Suprapubic skin (tissue), 4 donors: ENCODE measurements around the gene CDH4.

Experiments
- EP300 ChIP-seq: sonication (generic); formaldehyde crosslinking; IDR thresholded peaks from one replicate; pipeline ENCODE4 v1.6.1; 2017; ENCODE audit warnings: antibody characterized with exemption
- POLR2A ChIP-seq, 2 donors: fragments of 450-650 bp; IDR thresholded peaks; one replicate each; pipeline ENCODE4 v1.6.1; 2017; ENCODE audit warnings: antibody characterized with exemption in 2 of 2, mild to moderate bottlenecking in 2 of 2, moderate library complexity in 2 of 2
- POLR2AphosphoS5 ChIP-seq, 3 donors: sonication (generic); formaldehyde crosslinking; IDR thresholded peaks; one replicate each; pipeline ENCODE4 v1.6.1; 2017; ENCODE audit warnings: antibody characterized with exemption in 3 of 3
- TF ChIP-seq, protein P1 (sequence below), 2 donors: fragments of 200-600 bp in 1 of 2; fragments of 450-650 bp in 1 of 2; sonication (generic) in 1 of 2; IDR thresholded peaks; one replicate each; pipeline ENCODE4 v1.5.1; 2016 to 2019; ENCODE audit warnings: antibody characterized with exemption in 2 of 2, mild to moderate bottlenecking in 1 of 2, moderate library complexity in 1 of 2

DNA sequence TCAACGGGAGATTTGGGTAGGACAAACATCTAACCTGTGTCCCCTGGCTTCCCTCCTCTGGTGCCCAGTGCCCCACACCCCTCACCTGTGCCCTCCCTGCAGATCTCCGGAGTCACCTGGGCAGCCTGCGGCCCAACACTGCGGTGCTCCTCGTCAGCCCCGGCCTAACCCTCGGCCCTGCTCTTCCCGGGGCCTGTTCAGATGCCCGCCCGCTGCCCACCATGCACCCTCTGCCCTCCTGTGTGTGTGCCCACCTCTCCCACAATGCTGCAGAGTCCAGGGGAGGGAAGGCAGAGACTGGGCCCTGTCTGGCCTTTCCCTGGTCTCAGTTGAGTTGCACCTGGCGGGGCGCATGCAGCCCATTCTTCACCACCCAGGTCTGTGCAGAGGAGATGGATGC lies 349.3 kb downstream of the CDH4 start:
- TF ChIP-seq EP300 (no peak), POLR2A (IDR thresholded peaks at IDR 0.05) (no peak), POLR2AphosphoS5 (IDR thresholded peaks at IDR 0.05) (no peak)
- TF ChIP-seq, protein P1, sequence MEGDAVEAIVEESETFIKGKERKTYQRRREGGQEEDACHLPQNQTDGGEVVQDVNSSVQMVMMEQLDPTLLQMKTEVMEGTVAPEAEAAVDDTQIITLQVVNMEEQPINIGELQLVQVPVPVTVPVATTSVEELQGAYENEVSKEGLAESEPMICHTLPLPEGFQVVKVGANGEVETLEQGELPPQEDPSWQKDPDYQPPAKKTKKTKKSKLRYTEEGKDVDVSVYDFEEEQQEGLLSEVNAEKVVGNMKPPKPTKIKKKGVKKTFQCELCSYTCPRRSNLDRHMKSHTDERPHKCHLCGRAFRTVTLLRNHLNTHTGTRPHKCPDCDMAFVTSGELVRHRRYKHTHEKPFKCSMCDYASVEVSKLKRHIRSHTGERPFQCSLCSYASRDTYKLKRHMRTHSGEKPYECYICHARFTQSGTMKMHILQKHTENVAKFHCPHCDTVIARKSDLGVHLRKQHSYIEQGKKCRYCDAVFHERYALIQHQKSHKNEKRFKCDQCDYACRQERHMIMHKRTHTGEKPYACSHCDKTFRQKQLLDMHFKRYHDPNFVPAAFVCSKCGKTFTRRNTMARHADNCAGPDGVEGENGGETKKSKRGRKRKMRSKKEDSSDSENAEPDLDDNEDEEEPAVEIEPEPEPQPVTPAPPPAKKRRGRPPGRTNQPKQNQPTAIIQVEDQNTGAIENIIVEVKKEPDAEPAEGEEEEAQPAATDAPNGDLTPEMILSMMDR (IDR thresholded peaks at IDR 0.05), result no peak
